ENCODE data around the gene IFNA14.
"Not testable (repeated sequence)": the region's sequence is repeated elsewhere in the genome, so short reads cannot be mapped to it uniquely, and the experiment has no call there.

The IFNA14 gene

DNA sequence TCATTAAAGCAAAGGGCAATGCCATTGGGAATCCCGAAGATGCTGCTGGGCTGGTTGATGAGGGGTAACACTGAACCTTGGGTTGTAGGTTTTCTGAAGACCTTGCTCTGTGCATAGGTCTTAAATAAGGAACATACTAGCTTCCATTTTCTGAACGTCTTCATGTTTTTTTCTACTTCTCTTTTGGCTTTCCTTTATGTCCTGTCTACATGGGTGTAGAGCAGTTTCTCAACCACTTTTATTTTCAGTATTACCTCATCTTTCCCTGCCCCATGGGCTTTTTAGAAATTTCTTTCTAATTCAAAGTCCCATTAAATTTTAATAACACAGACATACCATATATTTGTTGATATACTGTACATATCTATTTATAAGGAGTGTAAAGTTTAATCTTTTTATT, at the start of gene IFNA14:
IFNA14 (minus strand) TSS at position 95 of the 400 bp plus-strand sequence; CDS start at position 25, 70 bp downstream.
- no peak for DNase-seq (ENCODE audit: low read depth in 3 of 3)

DNA sequence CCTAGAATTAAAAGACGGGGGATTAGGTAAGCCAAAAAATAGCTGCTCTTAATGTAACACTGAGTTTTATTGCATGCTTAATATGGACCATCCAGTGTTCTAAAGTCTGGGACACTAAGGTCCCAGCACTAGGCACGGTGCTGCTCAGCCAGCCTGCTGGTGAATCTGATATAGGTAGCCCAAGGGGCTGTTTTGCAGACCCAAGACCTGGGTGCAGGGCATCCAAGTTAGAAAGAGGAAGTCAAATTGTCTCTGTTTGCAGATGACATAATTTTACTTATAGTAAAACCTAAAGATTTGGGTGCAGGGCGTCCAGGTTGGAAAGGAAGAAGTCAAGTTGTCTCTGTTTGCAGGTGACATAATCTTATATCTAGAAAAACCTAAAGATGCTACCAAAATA, 47.5 kb upstream of the IFNA14 start:
- DNase-seq (ENCODE audit: low read depth in 3 of 3), result no peak

DNA sequence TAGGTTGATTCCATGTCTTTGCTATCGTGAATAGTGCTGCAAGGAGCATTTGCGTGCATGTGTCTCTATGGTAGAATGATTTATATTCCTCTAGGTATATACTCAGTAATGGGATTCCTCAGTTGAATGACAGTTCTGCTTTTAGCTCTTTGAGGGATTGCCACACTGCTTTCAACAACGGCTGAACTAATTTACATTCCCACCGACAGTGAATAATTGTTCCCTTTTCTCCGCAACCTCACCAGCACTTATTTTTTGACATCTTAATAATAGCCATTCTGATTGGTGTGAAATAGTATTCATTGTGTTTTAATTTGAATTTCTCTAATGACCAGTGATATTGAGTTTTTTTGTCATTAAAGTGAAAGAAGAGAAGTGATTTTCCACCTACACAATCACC, 46.9 kb upstream of the IFNA14 start:
- no peak for DNase-seq (ENCODE audit: low read depth in 3 of 3)

DNA sequence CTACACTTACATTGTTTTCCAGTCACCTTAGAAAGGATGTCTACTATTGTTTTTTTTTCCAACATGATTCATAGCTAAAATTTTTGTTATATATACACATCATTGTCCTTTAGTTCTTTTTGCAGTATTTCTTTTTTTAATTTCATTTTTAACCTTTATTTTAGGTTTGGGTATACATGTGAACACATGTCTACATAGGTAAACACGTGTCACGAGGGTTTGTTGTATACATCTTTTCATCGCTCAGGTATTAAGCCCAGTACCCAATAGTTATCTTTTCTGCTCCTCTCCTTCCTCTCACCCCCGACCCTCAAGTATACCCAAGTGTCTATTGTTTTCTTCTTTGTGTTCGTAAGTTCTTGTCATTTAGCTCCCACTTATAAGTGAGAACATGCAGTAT, 46.3 kb upstream of the IFNA14 start:
- no peak for DNase-seq (ENCODE audit: low read depth in 3 of 3)

DNA sequence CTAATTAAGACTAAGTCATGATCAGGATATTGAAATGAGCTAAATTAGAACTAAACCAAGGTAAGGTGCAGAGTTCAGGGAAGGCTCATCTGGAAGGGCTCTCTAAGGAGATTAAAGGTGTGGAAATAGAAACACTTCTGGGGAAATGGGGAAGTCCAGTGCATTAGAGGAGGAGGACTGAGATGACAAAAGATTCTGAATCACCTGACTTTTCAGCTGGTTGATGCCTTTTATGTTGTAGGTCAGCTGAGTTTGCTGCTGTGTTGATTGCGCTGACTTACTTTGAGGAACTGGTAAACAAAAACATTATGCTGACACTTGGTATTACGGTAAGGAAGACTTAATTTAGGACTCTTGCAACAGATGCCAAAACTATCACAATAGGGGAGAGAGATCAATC, 41.5 kb upstream of the IFNA14 start:
- DNase-seq (ENCODE audit: low read depth in 3 of 3), result no peak

DNA sequence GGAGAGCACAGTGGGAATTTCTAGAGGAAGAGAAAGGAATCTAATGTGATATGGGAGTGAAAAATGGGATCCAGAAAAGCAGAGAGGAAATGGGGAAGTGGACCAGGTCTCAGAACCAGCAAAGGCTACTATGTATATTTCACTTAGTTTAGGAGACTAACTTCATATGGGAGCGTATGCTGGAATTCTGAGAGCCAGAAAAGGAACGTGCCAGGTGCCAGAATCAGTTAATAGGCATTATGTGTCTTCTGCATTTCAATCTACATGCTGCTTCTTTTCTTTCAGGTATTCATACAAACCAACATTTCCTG, 28.5 kb upstream of the IFNA14 start:
- DNase-seq (ENCODE audit: low read depth in 3 of 3), result no peak

DNA sequence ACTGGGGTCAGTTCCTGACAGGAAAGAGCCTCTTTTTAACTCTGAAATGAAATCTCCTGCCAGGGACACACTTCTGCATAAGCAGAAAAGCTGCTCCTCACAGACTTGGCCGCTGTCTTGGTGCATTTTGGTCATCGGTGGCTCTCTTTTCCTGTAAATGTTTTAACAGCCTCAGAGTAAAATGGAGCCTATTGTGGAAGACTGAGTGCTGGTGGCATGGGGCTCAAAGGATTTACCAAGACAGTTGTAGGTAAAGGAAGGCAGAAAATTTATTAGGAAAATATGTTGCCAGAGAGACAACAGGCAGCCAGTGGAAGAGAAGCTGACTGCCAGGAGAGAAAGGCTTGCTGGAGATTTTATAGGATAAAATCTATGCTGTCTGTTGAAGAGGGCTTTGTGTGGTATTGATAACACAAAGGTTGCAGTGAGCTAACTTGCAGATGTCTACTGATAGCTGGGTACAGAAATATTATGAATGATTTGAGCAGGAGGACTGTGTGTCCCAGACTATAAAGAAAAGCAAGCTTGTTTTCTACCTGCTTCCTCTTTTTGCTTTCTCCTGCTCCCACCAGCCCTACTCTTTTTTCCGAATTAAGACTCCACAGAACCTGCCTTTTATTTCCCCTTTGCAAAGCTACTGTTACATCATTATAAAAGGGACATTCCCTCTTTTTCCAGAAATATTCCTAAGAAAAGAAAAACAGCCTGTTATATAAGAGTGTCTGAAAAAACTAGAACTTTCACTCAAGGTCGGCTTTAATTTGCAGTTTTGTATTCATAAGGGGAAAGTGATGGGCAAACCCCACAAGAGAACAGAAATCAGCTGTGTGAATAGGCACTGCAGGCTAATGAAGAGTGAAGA, 27.9 kb upstream of the IFNA14 start:
- DNase-seq (ENCODE audit: low read depth in 3 of 3), result no peak

DNA sequence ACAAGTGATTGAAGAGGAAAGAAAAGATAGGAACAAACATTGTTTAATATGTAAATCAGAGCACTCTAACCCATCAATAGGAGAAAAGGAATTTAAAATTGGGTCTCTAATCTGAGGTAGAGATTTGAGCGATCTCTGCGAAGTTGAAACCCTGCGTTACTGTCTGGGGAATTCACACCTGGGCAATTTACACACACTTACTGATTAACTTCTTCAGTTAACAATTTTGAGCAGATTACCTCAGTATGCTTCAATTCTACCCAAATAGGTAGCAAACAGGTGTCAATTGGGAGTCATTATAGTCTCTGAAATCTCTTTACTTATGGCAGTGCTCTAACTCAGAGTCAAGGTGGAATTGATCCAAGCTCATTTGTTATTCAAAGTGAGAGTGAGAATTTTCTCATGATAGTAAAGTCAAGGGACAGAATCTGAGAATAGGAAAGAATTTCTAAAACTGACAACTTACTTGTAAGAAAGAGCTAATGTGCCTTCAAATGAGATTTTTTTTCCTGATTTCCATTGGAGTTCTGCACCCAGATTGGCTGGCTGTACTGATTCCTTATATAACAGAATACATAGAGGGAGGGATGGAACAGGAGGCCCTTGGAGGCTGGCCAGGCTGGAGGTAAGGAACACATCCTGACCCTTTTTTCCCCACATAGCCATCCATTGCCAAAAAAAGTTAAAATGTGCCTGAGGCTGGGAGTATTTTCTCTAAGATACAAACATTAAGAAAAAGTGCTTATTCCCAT, 27.1 kb upstream of the IFNA14 start:
- DNase-seq (ENCODE audit: low read depth in 3 of 3), result no peak

DNA sequence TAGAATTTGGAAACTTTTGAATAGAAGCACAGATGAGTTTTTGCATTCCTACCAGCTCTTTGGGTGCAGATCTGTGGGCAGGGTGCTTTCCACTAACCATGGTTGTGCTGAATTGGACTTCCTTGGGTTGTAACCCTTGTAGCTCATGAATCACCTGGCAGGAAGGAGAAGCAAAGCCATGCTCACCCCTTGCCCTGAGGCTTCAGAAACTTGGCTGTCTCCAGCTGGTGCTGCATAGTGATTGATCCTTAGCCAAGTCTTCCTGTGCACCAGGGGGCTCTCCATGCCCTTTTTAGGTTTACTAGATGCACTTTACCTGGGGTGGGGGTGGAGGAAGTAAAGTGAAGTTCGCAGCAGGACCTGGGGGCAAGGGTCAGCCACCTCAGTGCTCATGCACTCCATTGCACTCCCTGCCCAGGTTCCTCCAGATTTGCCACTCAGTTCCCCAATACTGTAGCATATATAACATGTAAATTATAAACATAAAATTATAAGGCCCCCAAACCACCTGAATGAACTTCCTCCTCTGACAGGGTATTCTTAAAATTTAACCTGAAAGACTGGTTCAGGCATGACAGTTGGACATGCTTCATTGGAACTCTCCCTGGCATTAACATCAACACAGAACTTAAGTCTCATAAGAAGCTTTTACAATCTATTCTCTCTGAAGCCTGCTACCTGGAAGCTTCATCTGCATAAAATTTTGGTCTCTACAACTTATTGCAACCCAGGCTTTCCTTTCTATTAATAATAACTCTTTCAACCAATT, 25.8 kb upstream of the IFNA14 start:
- DNase-seq (ENCODE audit: low read depth in 3 of 3), result no peak

DNA sequence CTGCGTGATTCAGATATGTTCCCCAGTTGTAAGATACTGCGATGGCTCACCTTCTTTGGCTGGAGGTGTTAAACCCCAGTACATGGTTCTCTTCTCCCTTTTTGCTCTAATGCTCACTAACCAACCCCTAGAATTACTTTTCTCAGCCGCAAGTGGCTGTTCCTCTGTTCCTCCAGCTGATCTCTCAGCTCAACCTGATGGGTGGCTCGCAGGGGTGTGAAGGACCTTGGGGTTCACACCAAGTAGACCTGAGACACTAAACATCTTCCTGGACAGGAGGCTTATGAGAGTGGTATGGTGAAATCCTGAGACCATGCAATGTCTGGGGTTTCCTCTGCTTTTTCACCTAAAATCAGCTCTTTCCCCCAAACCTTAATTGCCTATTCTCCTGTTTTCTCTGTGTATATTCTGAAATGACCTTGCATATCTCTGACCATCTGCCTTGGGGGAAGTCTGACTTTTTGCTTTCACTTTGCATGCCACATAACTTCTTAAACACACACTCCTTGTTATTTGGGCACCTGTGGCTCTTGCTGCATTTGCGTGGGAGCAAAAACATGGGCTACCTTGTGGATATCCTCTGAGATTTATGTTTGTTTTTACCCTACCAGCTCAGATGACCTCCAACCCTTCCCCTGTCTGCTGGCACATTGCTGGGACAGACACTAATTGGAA, 15.9 kb upstream of the IFNA14 start:
- DNase-seq (ENCODE audit: low read depth in 3 of 3), result no peak

DNA sequence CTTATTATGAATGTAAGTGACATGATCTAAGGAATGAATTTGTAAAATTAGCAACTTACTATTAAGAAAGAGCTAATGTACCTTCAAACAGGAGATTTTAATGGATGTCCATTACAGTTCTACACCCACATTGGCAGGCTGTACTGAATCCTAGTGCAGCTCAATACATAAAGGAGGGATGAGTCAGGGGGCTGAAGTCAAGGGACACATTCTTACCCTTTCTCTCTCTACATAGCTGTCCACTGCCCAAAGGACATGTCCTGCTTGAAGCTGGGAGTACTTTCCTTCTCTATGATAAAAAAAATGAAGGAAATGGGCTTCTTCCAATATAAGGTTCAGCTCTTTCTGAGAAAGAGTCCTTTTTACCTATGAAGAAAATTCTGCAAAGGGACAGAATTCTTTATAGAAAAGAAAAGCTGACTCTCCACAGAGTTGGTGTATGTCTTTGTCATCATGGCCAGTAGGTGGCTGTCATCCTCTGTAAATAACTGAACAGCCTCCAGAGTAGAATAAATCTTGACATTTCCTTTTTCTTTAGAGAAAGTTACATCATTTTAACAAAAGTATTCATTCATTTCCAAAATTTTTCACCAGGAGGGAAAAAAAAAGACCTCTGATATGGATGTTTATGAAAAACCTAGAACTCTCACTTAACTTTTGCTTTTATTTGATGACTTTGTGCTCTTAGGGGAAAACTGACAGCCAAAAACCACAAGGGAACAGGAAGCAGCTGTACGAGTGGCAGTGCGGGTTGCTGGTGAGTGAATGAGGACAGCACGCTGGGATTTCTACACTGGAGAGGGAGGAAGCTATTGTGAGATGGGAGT, 13.1 kb upstream of the IFNA14 start:
- DNase-seq (ENCODE audit: low read depth in 3 of 3), result no peak

DNA sequence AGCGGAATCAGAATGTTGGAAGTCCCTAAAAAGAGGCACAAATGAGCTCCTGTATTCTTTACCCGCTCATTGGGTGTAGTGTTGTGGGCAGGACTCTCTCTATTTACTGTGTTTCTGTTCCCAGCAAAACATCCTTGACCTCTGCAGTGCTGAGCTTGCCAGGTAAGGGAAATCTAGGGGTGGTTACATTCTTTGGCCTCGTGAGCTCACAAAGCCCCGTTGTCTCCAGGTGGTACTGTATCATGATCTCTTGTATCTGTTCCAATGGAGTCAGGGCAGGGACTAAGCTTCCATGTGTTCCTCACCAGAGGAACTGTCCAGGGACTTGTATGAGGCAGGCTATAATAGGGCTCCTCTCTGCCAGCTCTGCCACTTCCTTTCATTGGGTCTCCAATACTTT, 11.8 kb upstream of the IFNA14 start:
- DNase-seq (ENCODE audit: low read depth in 3 of 3), result no peak

DNA sequence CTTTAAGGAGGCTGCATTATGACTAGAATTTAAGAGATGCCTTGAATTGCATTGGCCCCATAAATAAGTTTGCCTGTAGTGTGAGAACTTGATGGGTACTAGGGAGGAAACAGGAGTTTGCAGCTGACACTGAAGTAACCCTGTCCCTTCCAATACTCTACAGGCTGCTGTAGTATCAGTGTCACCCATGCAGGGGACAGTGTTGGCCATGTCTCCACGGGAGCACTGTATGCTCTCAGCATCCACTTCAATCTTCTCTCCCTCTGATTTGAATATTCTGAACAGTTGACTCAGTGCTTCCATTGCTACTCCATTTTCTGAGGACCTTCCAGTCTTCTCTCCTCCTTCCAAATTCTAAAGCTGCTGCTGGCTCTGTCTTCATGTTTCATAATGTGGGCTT, 11.4 kb upstream of the IFNA14 start:
- DNase-seq (ENCODE audit: low read depth in 3 of 3), result no peak

DNA sequence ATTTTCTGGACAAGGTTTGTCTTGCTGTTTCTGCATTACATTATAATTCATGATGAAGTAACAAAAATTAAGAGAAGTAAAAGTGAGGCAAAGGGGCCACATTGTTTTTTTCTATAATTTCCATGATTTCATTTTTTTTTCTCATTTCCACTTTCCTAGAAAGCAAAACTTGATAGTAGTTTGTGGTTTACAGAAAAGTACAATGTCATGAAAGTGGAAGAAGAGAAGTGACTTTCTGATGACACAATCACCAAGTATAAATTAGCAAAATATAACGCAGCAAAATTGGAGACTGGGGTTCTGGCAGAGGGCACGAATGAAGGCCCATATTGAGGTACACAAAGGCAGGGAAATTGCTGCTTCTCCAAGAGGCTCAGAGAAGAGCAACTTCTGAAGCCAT, 5.0 kb upstream of the IFNA14 start:
- DNase-seq (ENCODE audit: low read depth in 3 of 3), result no peak

DNA sequence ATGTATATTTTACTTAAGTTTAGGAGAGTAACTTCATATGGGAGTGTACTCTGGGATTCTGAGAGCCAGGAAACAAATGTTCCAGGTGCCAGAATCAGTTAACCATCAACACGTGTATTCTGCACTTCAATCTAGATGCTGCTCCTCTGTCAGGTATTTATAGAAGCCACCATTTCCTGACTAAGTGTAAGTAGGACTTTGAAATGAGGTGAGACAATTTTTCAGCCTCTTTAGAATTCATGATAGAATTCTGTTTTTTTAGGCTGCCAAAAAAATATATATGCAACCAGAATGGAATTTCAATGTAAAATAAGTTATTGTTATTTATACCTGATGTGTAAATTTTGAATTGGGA, 3.5 kb downstream of the IFNA14 start:
- not testable (repeated sequence) for DNase-seq (ENCODE audit: low read depth in 3 of 3)

DNA sequence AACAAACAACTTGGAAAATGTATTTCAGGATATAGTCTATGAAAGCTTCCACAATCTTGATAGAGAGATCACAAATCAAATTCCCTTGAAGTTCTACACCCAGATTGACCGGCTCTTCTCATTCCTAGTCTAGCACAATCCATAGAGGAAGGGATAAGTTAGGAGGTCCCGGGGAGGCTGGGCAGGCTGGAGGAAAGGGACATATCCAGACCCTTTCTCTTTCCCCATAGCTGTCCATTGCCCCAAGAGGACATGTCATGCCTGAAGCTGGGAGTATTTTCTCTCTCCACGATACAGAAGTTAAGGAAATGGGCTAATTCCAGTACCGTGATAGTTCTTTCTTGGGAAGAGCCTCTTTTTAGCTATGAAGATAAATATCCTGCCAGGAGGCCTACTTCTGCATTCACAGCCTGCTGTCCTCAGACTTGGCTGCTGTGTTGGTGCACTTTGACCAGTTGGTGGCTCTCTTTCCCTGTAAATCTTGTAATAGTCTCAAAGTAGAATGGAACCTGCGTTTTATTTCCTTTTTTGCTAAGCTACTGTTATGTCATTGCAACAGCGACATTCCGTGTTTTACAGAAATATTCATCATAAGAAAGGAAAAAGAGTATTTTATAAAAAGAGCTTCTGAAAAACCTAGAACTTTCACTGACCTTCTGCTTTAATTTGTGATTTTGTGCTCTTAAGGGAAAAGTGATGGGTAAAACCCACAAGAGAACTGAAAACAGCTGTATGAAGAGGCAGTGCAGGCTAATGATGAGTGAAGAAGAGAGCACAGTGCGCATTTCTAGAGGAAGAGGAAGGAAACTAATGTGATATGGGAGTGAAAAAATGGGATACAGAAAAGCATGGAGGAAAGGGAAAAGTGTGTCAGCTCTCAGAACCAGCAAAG, 4.1 kb downstream of the IFNA14 start:
- not testable (repeated sequence) for DNase-seq (ENCODE audit: low read depth in 3 of 3)

DNA sequence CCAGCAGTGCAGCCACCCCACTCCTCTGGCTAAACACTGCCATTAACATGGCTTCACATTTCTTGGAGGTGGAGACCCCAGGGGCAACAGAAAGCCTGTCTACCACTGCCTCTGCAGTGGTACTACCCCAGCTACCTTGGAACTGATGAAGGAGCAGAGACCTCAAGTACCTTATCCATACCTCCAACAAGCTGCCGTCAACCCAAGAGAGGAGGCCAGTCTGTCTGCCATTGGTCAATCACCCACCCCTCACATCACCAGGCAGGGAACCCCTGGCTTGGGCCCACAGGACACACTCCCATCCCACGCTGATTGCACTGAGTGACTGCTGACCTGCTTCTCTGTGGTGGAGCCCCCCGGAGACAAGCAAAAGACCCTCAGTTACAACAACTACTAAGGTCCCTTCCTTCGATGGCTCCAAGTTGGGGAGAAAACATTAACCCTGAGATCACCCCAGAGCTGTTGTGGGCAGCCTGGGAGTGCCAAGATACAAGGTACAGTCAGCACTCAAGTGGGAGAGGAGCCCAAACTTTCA, 5.6 kb downstream of the IFNA14 start:
- DNase-seq (ENCODE audit: low read depth in 3 of 3), result no peak

DNA sequence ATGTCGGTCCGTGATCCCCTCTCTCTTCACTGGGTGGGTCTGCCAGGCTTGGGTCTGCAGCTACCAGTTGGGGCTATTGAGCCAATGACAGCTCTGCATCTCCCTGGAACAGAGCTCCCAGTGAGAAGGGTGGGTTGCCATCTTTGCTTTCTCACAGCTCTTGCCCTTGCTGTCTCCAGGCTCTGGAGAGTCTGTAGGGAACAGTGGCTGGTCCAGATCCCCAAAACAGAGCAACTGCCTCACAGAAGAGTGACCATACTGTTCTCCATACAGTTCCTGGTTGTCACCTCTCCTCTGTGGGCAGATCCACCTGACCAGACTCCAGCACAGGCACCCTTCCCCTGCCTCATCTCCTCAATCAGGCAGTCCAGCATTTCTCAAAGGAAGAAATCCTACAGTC, 6.5 kb downstream of the IFNA14 start:
- DNase-seq (ENCODE audit: low read depth in 3 of 3), result no peak

DNA sequence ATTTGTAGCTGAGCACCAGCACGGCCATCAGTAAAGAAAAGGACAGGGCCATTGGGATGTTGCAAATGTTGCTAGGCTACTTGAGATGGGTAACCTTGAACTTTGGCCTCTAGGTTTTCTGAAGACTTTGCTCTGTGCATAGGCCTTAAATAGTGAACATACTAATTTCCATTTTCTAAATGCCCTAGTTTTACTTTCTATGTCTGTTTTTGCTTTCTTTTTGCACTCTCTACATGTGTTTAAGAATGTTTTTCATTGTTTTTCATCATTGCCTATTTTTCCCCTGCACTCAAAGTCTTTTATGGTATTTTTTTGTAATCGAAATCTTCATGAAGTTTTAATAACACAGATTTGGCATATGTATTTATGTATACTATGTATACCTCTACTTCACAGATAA, 11.7 kb downstream of the IFNA14 start, which contains the start of gene IFNA17:
IFNA17 (minus strand) TSS at position 101 of the 400 bp plus-strand sequence; CDS start at position 52, 49 bp downstream.
- DNase-seq (ENCODE audit: low read depth in 3 of 3), result no peak

DNA sequence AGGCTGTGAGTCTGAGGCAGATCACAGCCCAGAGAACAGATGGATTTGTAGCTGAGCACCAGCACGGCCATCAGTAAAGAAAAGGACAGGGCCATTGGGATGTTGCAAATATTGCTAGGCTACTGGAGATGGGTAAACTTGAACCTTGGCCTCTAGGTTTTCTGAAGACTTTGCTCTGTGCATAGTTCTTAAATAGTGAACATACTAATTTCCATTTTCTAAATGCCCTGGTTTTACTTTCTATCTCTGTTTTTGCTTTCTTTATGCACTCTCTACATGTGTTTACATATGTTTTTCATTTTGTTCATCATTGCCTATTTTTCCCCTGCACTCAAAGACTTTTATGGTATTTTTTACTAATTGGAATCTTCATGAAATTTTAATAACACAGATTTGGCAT, 22.6 kb downstream of the IFNA14 start, which contains the start of gene IFNA16:
IFNA16 (minus strand) TSS at position 101 of the 400 bp plus-strand sequence; CDS start at position 95, 6 bp downstream.
- not testable (repeated sequence) for DNase-seq (ENCODE audit: low read depth in 3 of 3)
